ENCODE data around the gene FAM131B.

GRCh38 chr7:143329471-143330170, 32.9 kb downstream of the FAM131B start:
- TF ChIP-seq CTCF (IDR thresholded peaks at IDR 0.05; ENCODE audit: low read depth, low read length) (0 out of 2 replicates have a peak, but pooled peaks have one; percentile 25), EZH2phosphoT487 (IDR thresholded peaks at IDR 0.05; ENCODE audit: low read depth) (no peak)
